GM13977 (cell line): Measurements from ENCODE around the gene SAP25.
"Not testable (repeated sequence)": the region's sequence is repeated elsewhere in the genome, so short reads cannot be mapped to it uniquely, and the experiment has no call there.

ENCODE experiments used
- DNase-seq: peaks from one replicate; pipeline ENCODE4 v3.0.0; 2012; ENCODE audit warnings: low spot score
- CTCF ChIP-seq: IDR thresholded peaks from 2 replicates; pipeline ENCODE4 v1.5.1; 2012; ENCODE audit warnings: mild to moderate bottlenecking, control low read depth; ENCODE audit not compliant: insufficient read depth; ENCODE audit errors: extremely low read depth, missing control alignments
- in situ Hi-C: fragments of 300-500 bp; cut with MboI; formaldehyde crosslinking; loops from one replicate; pipeline ENCODE4 v1.12.0; 2022; ENCODE audit warnings: low sequenced_read_pairs, low pct_unique_long_range_greater_than_20kb, mixed read lengths, inconsistent platforms; ENCODE audit not compliant: unreplicated experiment

SAP25 gene

GRCh38 chr7:100559127-100559526 is 14.6 kb downstream of the SAP25 start:
- in situ Hi-C loops, result loop anchor here (5.0 kb wide), 1 partner anchor 72 kb away; no protein-coding TSS in a partner anchor
- no peak for TF ChIP-seq CTCF
- DNase-seq, result no peak

GRCh38 chr7:100556541-100556940 is 17.2 kb downstream of the SAP25 start:
- TF ChIP-seq CTCF, result no peak
- in situ Hi-C loops, result loop anchor here (5.0 kb wide), 1 partner anchor 69 kb away; no protein-coding TSS in a partner anchor
- DNase-seq, result no peak

DNA sequence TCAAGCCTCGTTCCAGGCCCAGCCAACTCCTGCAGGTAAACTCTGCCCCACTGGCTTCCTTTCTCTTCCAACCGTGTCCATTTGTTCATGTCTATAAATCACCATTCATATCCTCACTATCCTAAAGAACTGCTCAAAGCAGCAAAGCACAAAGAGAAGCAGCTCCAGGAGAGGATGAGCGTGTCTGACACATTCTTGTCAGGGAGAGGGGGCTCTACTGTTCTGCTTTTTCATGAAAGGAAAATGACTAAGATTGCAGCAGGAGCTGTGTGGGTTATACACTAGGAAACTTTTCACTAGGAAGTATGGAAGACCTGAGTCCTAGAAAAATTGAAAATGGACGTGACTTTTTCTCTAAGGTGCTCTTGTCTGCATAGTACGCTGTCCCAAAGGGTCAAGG is 18.0 kb downstream of the SAP25 start:
- DNase-seq, result no peak
- in situ Hi-C loops, result loop anchor here (5.0 kb wide), 1 partner anchor 68 kb away; no protein-coding TSS in a partner anchor
- no peak for TF ChIP-seq CTCF

DNA sequence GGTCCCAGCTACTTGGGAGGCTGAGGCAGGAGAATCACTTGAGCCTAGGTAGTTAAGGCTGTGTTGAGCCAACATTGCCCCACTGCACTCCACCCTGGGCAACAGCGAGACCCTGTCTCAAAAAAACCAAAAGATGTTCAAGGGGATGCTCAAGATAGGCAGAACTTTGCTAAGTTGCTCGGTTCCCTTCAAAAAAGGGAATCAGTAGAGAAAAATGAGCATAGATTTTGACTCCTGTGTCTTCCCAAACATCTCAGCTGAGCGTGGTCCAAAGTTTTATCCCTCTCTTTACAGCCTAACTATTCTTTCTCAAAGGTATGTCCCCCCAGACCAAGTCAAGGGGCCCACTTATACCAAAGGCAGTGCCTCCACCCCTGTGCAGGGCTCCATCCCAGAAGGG is 20.7 kb downstream of the SAP25 start:
- TF ChIP-seq CTCF, result no peak
- no peak for DNase-seq
- in situ Hi-C loops, result no loop called here

- TF ChIP-seq CTCF, result no peak
- DNase-seq, result no peak
- in situ Hi-C loops, result no loop called here
Measured at GRCh38 chr7:100552532-100552931, 21.2 kb downstream of the SAP25 start.

GRCh38 chr7:100548446-100548845 is 25.3 kb downstream of the SAP25 start:
- in situ Hi-C loops, DNase-seq: not testable (repeated sequence)

- in situ Hi-C loops, result no loop called here
Measured at GRCh38 chr7:100547872-100548271, 25.8 kb downstream of the SAP25 start.

More at GRCh38 chr7:100547872-100548271, 25.8 kb downstream of the SAP25 start:
- TF ChIP-seq CTCF, result no peak
- no peak for DNase-seq
